Glutamatergic neuron (in vitro differentiated cells): ENCODE data around the gene OR9G4. TPM values are rescaled to one million over a fixed set of nuclear protein-coding genes. Genes with fewer than 3 reads are reported as not detected.

ENCODE experiments used
- DNase-seq: peaks from one replicate; pipeline ENCODE4 v3.0.0; 2022
- H3K27ac Mint-ChIP-seq: one replicate; pipeline ENCODE4 v1.8.0; 2020; ENCODE audit warnings: mild to moderate bottlenecking, mixed read lengths, inconsistent platforms; ENCODE audit not compliant: unreplicated experiment
- H3K27me3 Mint-ChIP-seq: one replicate; pipeline ENCODE4 v1.8.0; 2020; ENCODE audit warnings: mild to moderate bottlenecking, moderate library complexity, mixed read lengths, inconsistent platforms; ENCODE audit not compliant: unreplicated experiment
- H3K36me3 Mint-ChIP-seq: one replicate; pipeline ENCODE4 v1.8.0; 2020; ENCODE audit warnings: mild to moderate bottlenecking, mixed read lengths, inconsistent platforms; ENCODE audit not compliant: unreplicated experiment
- H3K4me1 Mint-ChIP-seq: one replicate; pipeline ENCODE4 v1.8.0; 2020; ENCODE audit warnings: mild to moderate bottlenecking, low read depth, mixed read lengths, inconsistent platforms; ENCODE audit not compliant: unreplicated experiment
- H3K4me3 Mint-ChIP-seq: one replicate; pipeline ENCODE4 v1.8.0; 2020; ENCODE audit warnings: mild to moderate bottlenecking, mixed read lengths, inconsistent platforms; ENCODE audit not compliant: unreplicated experiment
- H3K9me3 Mint-ChIP-seq: one replicate; pipeline ENCODE4 v1.8.0; 2020; ENCODE audit warnings: mild to moderate bottlenecking, moderate library complexity, mixed read lengths, inconsistent platforms; ENCODE audit not compliant: unreplicated experiment
- CTCF ChIP-seq: fragments of 200-600 bp; sonication (generic); IDR thresholded peaks from one replicate; pipeline ENCODE4 v1.5.0; 2021; ENCODE audit not compliant: partially characterized antibody, unreplicated experiment
- long read RNA-seq: library from polyadenylated mRNA; unstranded; transcript quantifications from one replicate; pipeline ENCODE4 v2.0.0, GENCODE V29; 2020; ENCODE audit not compliant: unreplicated experiment
- total RNA-seq: library from RNA; stranded (reverse); fragmentation: NEBNext Ultra II Directional; extraction: Animal tissue kit (Norgen Biotek cat#: 25700); gene quantifications from one replicate; pipeline ENCODE4 v1.2.1, GENCODE V29; 2021; ENCODE audit not compliant: unreplicated experiment

The OR9G4 gene
- not detected for total RNA-seq
- long read RNA-seq = 0 reads

GRCh38 chr11:56748597-56748996 lies at the start of gene OR9G4:
OR9G4 (minus strand) TSS chr11:56748697; CDS start chr11:56743766, 4,931 bp downstream.
- Mint-ChIP-seq H3K27ac (no peak within 1 kb of the TSS), H3K4me3 (no peak within 1 kb of the TSS), H3K27me3 (no peaks in the 10 kb centered on the region), H3K4me1 (no peaks in the 10 kb centered on the region), H3K36me3 (no peaks in the 10 kb centered on the region), H3K9me3 (no peaks in the 10 kb centered on the region)
- TF ChIP-seq CTCF = no peak
- no peak for DNase-seq

DNA sequence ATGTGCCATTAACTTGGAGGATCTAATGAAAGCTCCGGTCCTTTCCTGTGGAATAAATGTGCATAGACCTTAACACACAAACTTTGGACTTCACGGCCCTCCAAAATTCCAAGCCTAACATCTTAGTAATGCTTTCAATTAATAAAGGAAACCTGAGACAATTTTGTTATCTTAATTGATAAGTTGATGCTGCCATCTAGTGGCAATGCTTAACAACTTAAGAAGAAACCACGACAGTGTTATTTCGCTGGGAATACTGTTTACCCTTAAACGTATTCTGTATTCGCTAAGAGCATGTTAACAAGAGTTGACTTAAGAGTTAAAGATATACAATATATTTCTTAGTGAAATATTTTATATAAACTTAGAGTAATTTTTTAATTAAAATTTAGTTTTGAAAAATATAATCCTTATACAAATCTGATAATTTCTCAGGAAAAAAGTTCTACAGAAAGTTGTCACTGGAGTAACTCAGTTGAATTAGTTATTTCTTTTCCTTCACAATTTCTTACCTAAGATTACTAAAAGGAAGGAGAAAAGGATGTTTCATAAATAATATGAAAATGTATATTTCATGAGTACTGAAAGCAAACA lies 35.0 kb upstream of the OR9G4 start:
- H3K27me3 Mint-ChIP-seq = no peaks in the 10 kb centered on the region
- peak; percentile 77 for TF ChIP-seq CTCF
- H3K4me1 Mint-ChIP-seq = no peaks in the 10 kb centered on the region
- H3K36me3 Mint-ChIP-seq = no peaks in the 10 kb centered on the region
- peaks cover 4% of the 10 kb centered on the region for H3K9me3 Mint-ChIP-seq
- DNase-seq = no peak
- no peak overlapping the region for H3K4me3 Mint-ChIP-seq
- H3K27ac Mint-ChIP-seq = no peak overlapping the region

DNA sequence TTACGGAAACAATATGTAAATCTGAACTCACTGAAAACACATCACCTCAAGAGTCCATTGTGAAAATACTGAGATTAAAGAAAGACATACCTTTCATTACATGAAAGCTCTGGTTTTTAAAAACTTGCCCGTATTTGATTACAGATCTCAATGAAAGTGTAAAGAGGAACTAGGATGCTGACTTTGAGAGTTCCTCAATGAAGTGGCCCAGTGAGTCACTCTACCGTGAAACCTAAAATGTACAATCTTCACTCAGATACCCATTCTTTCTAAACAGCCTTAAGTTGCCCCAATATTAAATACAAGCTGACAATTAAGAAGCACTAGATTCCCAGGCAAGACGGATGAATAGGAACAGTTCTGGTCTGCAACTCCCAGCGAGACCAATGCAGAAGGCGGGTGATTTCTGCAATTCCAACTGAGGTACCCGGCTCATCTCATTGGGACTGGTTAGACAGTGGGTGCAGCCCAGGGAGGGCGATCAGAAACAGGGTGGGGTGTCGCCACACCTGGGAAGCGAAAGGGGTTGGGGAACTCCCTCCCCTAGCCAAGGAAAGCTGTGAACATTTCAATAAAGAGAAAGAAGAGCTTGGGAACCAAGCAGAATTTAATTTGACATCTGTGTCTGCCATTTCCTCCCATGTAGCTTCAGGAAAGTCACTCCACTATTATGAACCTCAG lies 33.8 kb upstream of the OR9G4 start:
- Mint-ChIP-seq H3K9me3 (peaks cover 2% of the 10 kb centered on the region), H3K4me1 (no peaks in the 10 kb centered on the region), H3K36me3 (no peaks in the 10 kb centered on the region), H3K27me3 (no peaks in the 10 kb centered on the region), H3K4me3 (no peak overlapping the region), H3K27ac (no peak overlapping the region)
- TF ChIP-seq CTCF = no peak
- no peak for DNase-seq

- Mint-ChIP-seq H3K9me3 (no peaks in the 10 kb centered on the region), H3K4me1 (no peaks in the 10 kb centered on the region), H3K27me3 (no peaks in the 10 kb centered on the region), H3K27ac (no peak overlapping the region), H3K4me3 (no peak overlapping the region), H3K36me3 (no peaks in the 10 kb centered on the region)
- DNase-seq = no peak
- TF ChIP-seq CTCF = no peak
Observed at GRCh38 chr11:56776809-56777208, 28.3 kb upstream of the OR9G4 start.

- no peaks in the 10 kb centered on the region for H3K27me3 Mint-ChIP-seq
- no peaks in the 10 kb centered on the region for H3K4me1 Mint-ChIP-seq
- H3K4me3 Mint-ChIP-seq = no peak overlapping the region
- TF ChIP-seq CTCF = no peak
- H3K36me3 Mint-ChIP-seq = no peaks in the 10 kb centered on the region
- H3K27ac Mint-ChIP-seq = no peak overlapping the region
- H3K9me3 Mint-ChIP-seq = no peaks in the 10 kb centered on the region
- DNase-seq = no peak
Observed at GRCh38 chr11:56764976-56765375, 16.5 kb upstream of the OR9G4 start.
